Measurements from ENCODE around the gene ACBD6.

The ACBD6 gene

GRCh38 chr1:180287988-180288705 lies 214.2 kb downstream of the ACBD6 start:
- Mint-ChIP-seq H3K36me3 (ENCODE audit: low read depth) (peaks cover 20% of the 10 kb centered on the region), H3K27me3 (no peaks in the 10 kb centered on the region), H3K4me3 (peak overlapping the region; percentile 44), H3K4me1 (ENCODE audit: low read depth) (peaks cover 35% of the 10 kb centered on the region), H3K9me3 (peaks cover 7% of the 10 kb centered on the region), H3K27ac (peak overlapping the region; percentile 86)
- intact Hi-C loops (cut with micrococcal nuclease) = no loop called here

GRCh38 chr1:180286417-180286816 lies 216.0 kb downstream of the ACBD6 start:
- intact Hi-C loops (cut with micrococcal nuclease) = no loop called here
- Mint-ChIP-seq H3K4me1 (ENCODE audit: low read depth) (peaks cover 43% of the 10 kb centered on the region), H3K36me3 (ENCODE audit: low read depth) (peaks cover 13% of the 10 kb centered on the region), H3K4me3 (no peak overlapping the region), H3K27ac (no peak overlapping the region), H3K27me3 (no peaks in the 10 kb centered on the region), H3K9me3 (no peaks in the 10 kb centered on the region)

DNA sequence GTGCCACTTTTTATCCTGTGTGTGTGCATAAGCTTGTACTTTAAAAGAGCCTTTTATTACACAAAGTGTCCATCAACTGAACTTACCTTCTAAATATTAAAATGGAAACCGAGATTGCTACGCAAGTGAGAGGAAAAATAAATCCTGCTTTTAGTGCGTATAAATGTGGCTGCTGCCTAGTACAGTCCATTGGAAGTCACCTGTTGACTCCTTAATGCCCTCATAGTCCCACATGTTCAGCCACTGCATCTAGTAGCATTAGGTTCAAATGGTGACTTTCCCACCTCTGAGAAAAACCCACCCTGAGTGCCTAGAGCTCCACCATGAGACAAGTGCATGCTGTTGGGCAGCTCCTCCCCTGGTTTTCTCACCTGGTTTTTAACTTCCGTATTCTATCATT lies 219.3 kb downstream of the ACBD6 start:
- Mint-ChIP-seq H3K9me3 (no peaks in the 10 kb centered on the region), H3K36me3 (ENCODE audit: low read depth) (peaks cover 24% of the 10 kb centered on the region), H3K4me3 (no peak overlapping the region), H3K27ac (peak overlapping the region; percentile 71), H3K4me1 (ENCODE audit: low read depth) (peaks cover 40% of the 10 kb centered on the region), H3K27me3 (no peaks in the 10 kb centered on the region)
- intact Hi-C loops (cut with micrococcal nuclease) = no loop called here

GRCh38 chr1:180282401-180283044 lies 219.9 kb downstream of the ACBD6 start:
- Mint-ChIP-seq H3K4me1 (ENCODE audit: low read depth) (peaks cover 40% of the 10 kb centered on the region), H3K4me3 (no peak overlapping the region), H3K27me3 (no peaks in the 10 kb centered on the region), H3K36me3 (ENCODE audit: low read depth) (peaks cover 19% of the 10 kb centered on the region), H3K27ac (peak overlapping the region; percentile 71), H3K9me3 (no peaks in the 10 kb centered on the region)
- intact Hi-C loops (cut with micrococcal nuclease) = no loop called here

GRCh38 chr1:180281490-180281889 lies 220.9 kb downstream of the ACBD6 start:
- intact Hi-C loops (cut with micrococcal nuclease) = no loop called here
- H3K9me3 Mint-ChIP-seq = no peaks in the 10 kb centered on the region
- peaks cover 18% of the 10 kb centered on the region for H3K36me3 Mint-ChIP-seq (ENCODE audit: low read depth)
- H3K4me3 Mint-ChIP-seq = no peak overlapping the region
- no peaks in the 10 kb centered on the region for H3K27me3 Mint-ChIP-seq
- peak overlapping the region; percentile 71 for H3K27ac Mint-ChIP-seq
- peaks cover 48% of the 10 kb centered on the region for H3K4me1 Mint-ChIP-seq (ENCODE audit: low read depth)

GRCh38 chr1:180280617-180281016 lies 221.8 kb downstream of the ACBD6 start:
- Mint-ChIP-seq H3K4me3 (no peak overlapping the region), H3K36me3 (ENCODE audit: low read depth) (peaks cover 18% of the 10 kb centered on the region), H3K27me3 (no peaks in the 10 kb centered on the region), H3K9me3 (no peaks in the 10 kb centered on the region), H3K4me1 (ENCODE audit: low read depth) (peaks cover 51% of the 10 kb centered on the region), H3K27ac (peak overlapping the region; percentile 71)
- intact Hi-C loops (cut with micrococcal nuclease) = no loop called here

- Mint-ChIP-seq H3K27ac (peak overlapping the region; percentile 90), H3K36me3 (ENCODE audit: low read depth) (peaks cover 21% of the 10 kb centered on the region), H3K4me3 (no peak overlapping the region), H3K27me3 (no peaks in the 10 kb centered on the region), H3K9me3 (no peaks in the 10 kb centered on the region), H3K4me1 (ENCODE audit: low read depth) (peaks cover 51% of the 10 kb centered on the region)
- intact Hi-C loops (cut with micrococcal nuclease) = no loop called here
Observed at GRCh38 chr1:180279651-180280050, 222.7 kb downstream of the ACBD6 start.

- Mint-ChIP-seq H3K27me3 (no peaks in the 10 kb centered on the region), H3K4me3 (peak overlapping the region; percentile 30), H3K27ac (peak overlapping the region; percentile 90), H3K9me3 (no peaks in the 10 kb centered on the region), H3K36me3 (ENCODE audit: low read depth) (peaks cover 27% of the 10 kb centered on the region), H3K4me1 (ENCODE audit: low read depth) (peaks cover 51% of the 10 kb centered on the region)
- intact Hi-C loops (cut with micrococcal nuclease) = no loop called here
Observed at GRCh38 chr1:180278596-180279395, 223.6 kb downstream of the ACBD6 start.

DNA sequence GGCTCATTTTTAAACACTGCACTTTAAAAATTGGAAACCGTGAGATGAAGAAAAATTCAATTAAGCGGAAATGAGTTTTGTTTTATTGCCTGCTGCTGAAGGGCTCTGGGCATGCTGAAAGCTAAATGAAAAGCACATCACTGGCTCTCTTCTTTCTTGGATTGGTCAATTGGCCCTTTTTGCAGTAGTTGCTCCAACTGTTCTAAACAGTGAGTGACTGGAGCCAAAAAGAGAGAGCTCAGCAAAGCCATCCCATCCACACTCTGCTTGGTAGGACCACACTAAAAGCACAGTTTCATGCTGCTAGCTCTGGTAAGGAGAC lies 224.2 kb downstream of the ACBD6 start:
- H3K4me1 Mint-ChIP-seq (ENCODE audit: low read depth) = peaks cover 51% of the 10 kb centered on the region
- H3K27ac Mint-ChIP-seq = peak overlapping the region; percentile 90
- H3K27me3 Mint-ChIP-seq = no peaks in the 10 kb centered on the region
- H3K9me3 Mint-ChIP-seq = no peaks in the 10 kb centered on the region
- peaks cover 32% of the 10 kb centered on the region for H3K36me3 Mint-ChIP-seq (ENCODE audit: low read depth)
- intact Hi-C loops (cut with micrococcal nuclease) = no loop called here
- H3K4me3 Mint-ChIP-seq = peak overlapping the region; percentile 30

DNA sequence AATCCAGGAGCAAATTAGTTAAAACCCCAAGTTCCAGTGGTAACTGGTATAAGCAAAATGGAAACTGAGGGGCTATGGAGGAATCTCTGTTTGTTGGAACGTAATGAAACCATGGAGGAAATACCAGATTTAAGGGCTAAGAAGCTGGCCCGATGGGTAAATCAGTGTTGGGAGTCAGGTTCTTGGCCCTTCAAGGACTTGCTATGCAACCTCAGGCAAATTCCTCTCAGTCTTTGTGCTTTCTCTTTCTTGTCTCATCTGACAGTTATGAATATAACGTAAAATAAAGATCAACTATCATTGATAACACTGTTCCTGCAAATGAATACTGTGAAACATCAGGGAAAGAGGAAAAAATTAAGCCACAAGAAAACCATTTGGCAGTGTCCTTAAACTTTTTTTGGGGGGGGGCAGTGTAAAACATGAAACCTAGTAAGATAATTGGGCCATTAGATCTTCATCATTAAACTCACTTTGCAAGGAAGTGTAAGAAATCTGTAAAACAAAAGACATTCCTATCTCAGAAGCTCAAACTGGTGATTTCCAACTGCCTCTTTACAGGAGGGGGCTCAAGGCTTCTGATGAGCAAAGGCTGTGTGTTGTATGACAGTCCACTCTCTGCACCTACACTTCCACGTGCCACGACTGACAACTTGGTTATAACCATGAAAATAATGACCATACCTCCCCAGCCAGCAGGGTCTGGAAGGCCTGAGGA lies 224.7 kb downstream of the ACBD6 start:
- intact Hi-C loops (cut with micrococcal nuclease) = no loop called here
- no peak overlapping the region for H3K4me3 Mint-ChIP-seq
- H3K27me3 Mint-ChIP-seq = no peaks in the 10 kb centered on the region
- H3K36me3 Mint-ChIP-seq (ENCODE audit: low read depth) = peaks cover 37% of the 10 kb centered on the region
- H3K4me1 Mint-ChIP-seq (ENCODE audit: low read depth) = peaks cover 50% of the 10 kb centered on the region
- H3K27ac Mint-ChIP-seq = peak overlapping the region; percentile 90
- H3K9me3 Mint-ChIP-seq = no peaks in the 10 kb centered on the region

DNA sequence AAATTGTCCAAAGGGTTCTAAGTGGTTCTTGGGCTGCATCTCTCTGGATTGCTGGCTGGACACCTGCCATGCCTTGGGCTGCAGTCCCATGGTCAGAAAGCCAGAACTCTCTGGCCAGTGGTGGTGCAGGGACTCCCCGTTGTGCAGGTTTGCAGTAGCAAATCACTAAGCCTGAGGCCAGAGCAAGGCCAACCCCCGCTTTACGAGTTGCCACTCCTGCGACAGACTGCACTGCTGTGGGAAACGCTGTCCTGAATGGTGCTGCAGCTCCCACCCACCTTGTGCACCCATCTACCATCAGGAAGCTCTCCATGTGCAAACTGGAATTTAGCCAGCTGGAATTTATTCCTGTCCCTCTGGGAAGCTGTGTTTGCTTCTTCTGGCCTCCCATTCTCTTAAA lies 226.7 kb downstream of the ACBD6 start:
- no peaks in the 10 kb centered on the region for H3K9me3 Mint-ChIP-seq
- intact Hi-C loops (cut with micrococcal nuclease) = no loop called here
- no peak overlapping the region for H3K27ac Mint-ChIP-seq
- H3K4me3 Mint-ChIP-seq = no peak overlapping the region
- no peaks in the 10 kb centered on the region for H3K27me3 Mint-ChIP-seq
- H3K4me1 Mint-ChIP-seq (ENCODE audit: low read depth) = peaks cover 49% of the 10 kb centered on the region
- peaks cover 42% of the 10 kb centered on the region for H3K36me3 Mint-ChIP-seq (ENCODE audit: low read depth)

- no peak overlapping the region for H3K4me3 Mint-ChIP-seq
- intact Hi-C loops (cut with micrococcal nuclease) = no loop called here
- H3K27me3 Mint-ChIP-seq = no peaks in the 10 kb centered on the region
- no peak overlapping the region for H3K27ac Mint-ChIP-seq
- peaks cover 55% of the 10 kb centered on the region for H3K4me1 Mint-ChIP-seq (ENCODE audit: low read depth)
- no peaks in the 10 kb centered on the region for H3K9me3 Mint-ChIP-seq
- H3K36me3 Mint-ChIP-seq (ENCODE audit: low read depth) = peaks cover 36% of the 10 kb centered on the region
Observed at GRCh38 chr1:180274221-180274620, 228.2 kb downstream of the ACBD6 start.

DNA sequence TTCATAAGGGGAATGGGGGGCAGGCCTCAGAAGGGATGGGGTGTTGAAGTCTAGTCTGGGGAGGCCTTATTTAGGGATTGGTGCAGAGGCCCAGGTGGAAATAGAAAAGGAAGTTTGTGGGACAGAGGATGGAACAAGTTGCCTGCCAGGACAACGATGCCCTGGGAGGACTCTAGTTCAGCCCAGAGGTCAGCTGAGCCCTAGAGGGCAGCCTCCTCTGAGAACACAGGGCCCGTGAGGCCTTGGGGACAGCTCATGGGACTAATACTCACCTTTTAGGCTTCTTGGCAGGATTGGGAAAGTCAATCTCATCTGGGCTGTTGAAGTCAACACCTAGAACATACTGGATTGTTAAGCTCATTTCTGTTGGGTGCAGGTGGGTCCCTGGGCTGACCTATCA lies 229.3 kb downstream of the ACBD6 start:
- intact Hi-C loops (cut with micrococcal nuclease) = no loop called here
- H3K4me3 Mint-ChIP-seq = no peak overlapping the region
- H3K27me3 Mint-ChIP-seq = no peaks in the 10 kb centered on the region
- H3K4me1 Mint-ChIP-seq (ENCODE audit: low read depth) = peaks cover 59% of the 10 kb centered on the region
- H3K27ac Mint-ChIP-seq = no peak overlapping the region
- H3K9me3 Mint-ChIP-seq = no peaks in the 10 kb centered on the region
- peaks cover 36% of the 10 kb centered on the region for H3K36me3 Mint-ChIP-seq (ENCODE audit: low read depth)

GRCh38 chr1:180272395-180272794 lies 230.0 kb downstream of the ACBD6 start:
- no peaks in the 10 kb centered on the region for H3K9me3 Mint-ChIP-seq
- peaks cover 36% of the 10 kb centered on the region for H3K36me3 Mint-ChIP-seq (ENCODE audit: low read depth)
- no peak overlapping the region for H3K4me3 Mint-ChIP-seq
- intact Hi-C loops (cut with micrococcal nuclease) = no loop called here
- H3K27ac Mint-ChIP-seq = peak overlapping the region; percentile 75
- peaks cover 58% of the 10 kb centered on the region for H3K4me1 Mint-ChIP-seq (ENCODE audit: low read depth)
- H3K27me3 Mint-ChIP-seq = no peaks in the 10 kb centered on the region
